Gastroesophageal sphincter (tissue), 3 donors: Measurements from ENCODE around the gene NSMF.

Experiments used
- EP300 ChIP-seq: sonication (generic); formaldehyde crosslinking; IDR thresholded peaks from one replicate; pipeline ENCODE4 v1.6.1; 2017; ENCODE audit warnings: antibody characterized with exemption, mild to moderate bottlenecking
- POLR2A ChIP-seq, 2 donors: fragments of 450-650 bp; IDR thresholded peaks; one replicate each; pipeline ENCODE4 v1.6.1; 2017; ENCODE audit warnings: antibody characterized with exemption in 2 of 2, mild to moderate bottlenecking in 2 of 2, moderate library complexity in 1 of 2
- POLR2AphosphoS5 ChIP-seq: sonication (generic); formaldehyde crosslinking; IDR thresholded peaks from one replicate; pipeline ENCODE4 v1.6.1; 2017; ENCODE audit warnings: antibody characterized with exemption
- TF ChIP-seq, protein P1 (sequence below), 4 experiments: fragments of 200-600 bp in 2 of 4; fragments of 450-650 bp in 2 of 4; sonication (generic) in 1 of 4; IDR thresholded peaks; one replicate each; pipeline ENCODE4 v1.5.1; 2017 to 2019; ENCODE audit warnings: antibody characterized with exemption in 4 of 4, mild to moderate bottlenecking in 2 of 4, moderate library complexity in 2 of 4

DNA sequence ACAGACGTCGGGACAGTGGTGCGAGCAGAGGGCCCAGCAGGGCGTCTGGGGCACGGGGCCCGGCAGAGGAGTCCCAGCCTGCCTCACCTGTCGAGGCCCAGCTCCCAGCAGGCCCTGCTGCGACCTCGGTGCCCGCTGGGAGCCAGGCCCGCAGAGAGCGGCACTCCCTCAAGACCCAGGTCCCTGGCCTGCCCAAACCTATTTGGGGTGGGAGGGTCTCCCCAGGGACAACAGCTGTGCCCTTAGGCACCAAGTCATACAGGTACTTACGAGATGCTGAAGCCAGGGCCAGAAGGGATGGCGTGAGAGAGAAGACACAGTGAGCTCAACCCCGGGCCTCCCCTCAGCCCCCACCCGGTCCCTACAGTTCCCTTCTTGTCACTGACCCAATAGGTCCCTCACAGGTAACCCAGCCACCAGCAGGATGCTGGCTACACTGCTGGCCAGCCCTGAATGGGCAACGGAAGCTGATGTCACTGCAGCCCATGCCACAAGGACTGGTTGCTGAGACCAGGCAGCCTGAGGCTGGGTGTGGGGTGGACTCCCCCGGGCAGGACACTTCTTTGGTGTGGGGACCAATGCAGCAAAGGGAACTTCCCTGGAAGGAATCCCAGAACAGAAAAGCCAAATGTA lies 3.7 kb downstream of the NSMF start:
- TF ChIP-seq POLR2A (IDR thresholded peaks at IDR 0.05) (no peak), POLR2AphosphoS5 (no peak), EP300 (no peak)
- TF ChIP-seq, protein P1, sequence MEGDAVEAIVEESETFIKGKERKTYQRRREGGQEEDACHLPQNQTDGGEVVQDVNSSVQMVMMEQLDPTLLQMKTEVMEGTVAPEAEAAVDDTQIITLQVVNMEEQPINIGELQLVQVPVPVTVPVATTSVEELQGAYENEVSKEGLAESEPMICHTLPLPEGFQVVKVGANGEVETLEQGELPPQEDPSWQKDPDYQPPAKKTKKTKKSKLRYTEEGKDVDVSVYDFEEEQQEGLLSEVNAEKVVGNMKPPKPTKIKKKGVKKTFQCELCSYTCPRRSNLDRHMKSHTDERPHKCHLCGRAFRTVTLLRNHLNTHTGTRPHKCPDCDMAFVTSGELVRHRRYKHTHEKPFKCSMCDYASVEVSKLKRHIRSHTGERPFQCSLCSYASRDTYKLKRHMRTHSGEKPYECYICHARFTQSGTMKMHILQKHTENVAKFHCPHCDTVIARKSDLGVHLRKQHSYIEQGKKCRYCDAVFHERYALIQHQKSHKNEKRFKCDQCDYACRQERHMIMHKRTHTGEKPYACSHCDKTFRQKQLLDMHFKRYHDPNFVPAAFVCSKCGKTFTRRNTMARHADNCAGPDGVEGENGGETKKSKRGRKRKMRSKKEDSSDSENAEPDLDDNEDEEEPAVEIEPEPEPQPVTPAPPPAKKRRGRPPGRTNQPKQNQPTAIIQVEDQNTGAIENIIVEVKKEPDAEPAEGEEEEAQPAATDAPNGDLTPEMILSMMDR (IDR thresholded peaks at IDR 0.05), result no peak
